ENCODE results near the gene SLFN11.
"Not testable (repeated sequence)": the region's sequence is repeated elsewhere in the genome, so short reads cannot be mapped to it uniquely, and the experiment has no call there.

SLFN11 gene

GRCh38 chr17:35373534-35373983 is at the start of gene SLFN11:
SLFN11 (minus strand) TSS chr17:35373621; CDS start chr17:35363807, 9,814 bp downstream.
- peak; percentile 92 to 93 for DNase-seq (ENCODE audit: low read depth in 2 of 2)

- DNase-seq (ENCODE audit: low read depth in 2 of 2): not testable (repeated sequence)
Observed at GRCh38 chr17:35421069-35421468, 47.6 kb upstream of the SLFN11 start.

GRCh38 chr17:35416659-35417058 is 43.2 kb upstream of the SLFN11 start:
- DNase-seq (ENCODE audit: low read depth in 2 of 2): no peak

GRCh38 chr17:35414707-35415106 is 41.3 kb upstream of the SLFN11 start:
- DNase-seq (ENCODE audit: low read depth in 2 of 2): not testable (repeated sequence)

- DNase-seq (ENCODE audit: low read depth in 2 of 2): no peak
Observed at GRCh38 chr17:35414247-35414646, 40.8 kb upstream of the SLFN11 start.

- DNase-seq (ENCODE audit: low read depth in 2 of 2): no peak
Observed at GRCh38 chr17:35407531-35407930, 34.1 kb upstream of the SLFN11 start.

GRCh38 chr17:35406568-35406967 is 33.1 kb upstream of the SLFN11 start:
- DNase-seq (ENCODE audit: low read depth in 2 of 2): no peak

- no peak for DNase-seq (ENCODE audit: low read depth in 2 of 2)
Observed at GRCh38 chr17:35404360-35404759, 30.9 kb upstream of the SLFN11 start.

GRCh38 chr17:35393783-35394182 is 20.4 kb upstream of the SLFN11 start:
- not testable (repeated sequence) for DNase-seq (ENCODE audit: low read depth in 2 of 2)

- DNase-seq (ENCODE audit: low read depth in 2 of 2): no peak
Observed at GRCh38 chr17:35390663-35391062, 17.2 kb upstream of the SLFN11 start.

- DNase-seq (ENCODE audit: low read depth in 2 of 2): no peak
Observed at GRCh38 chr17:35390156-35390555, 16.7 kb upstream of the SLFN11 start.

GRCh38 chr17:35387496-35387895 is 14.1 kb upstream of the SLFN11 start:
- no peak for DNase-seq (ENCODE audit: low read depth in 2 of 2)

GRCh38 chr17:35377706-35378105 is 4.3 kb upstream of the SLFN11 start:
- DNase-seq (ENCODE audit: low read depth in 2 of 2): no peak

GRCh38 chr17:35377068-35377467 is 3.6 kb upstream of the SLFN11 start:
- no peak for DNase-seq (ENCODE audit: low read depth in 2 of 2)

GRCh38 chr17:35376245-35376644 is 2.8 kb upstream of the SLFN11 start:
- DNase-seq (ENCODE audit: low read depth in 2 of 2): peak in 1 of 2 experiments; percentile 17

- DNase-seq (ENCODE audit: low read depth in 2 of 2): no peak
Observed at GRCh38 chr17:35374766-35375344, 1.4 kb upstream of the SLFN11 start.

- no peak for DNase-seq (ENCODE audit: low read depth in 2 of 2)
Observed at GRCh38 chr17:35373984-35374765, 754 bp upstream of the SLFN11 start.

GRCh38 chr17:35372846-35373533 is 431 bp downstream of the SLFN11 start:
- DNase-seq (ENCODE audit: low read depth in 2 of 2): no peak

- DNase-seq (ENCODE audit: low read depth in 2 of 2): no peak
Observed at GRCh38 chr17:35371934-35372333, 1.5 kb downstream of the SLFN11 start.

- DNase-seq (ENCODE audit: low read depth in 2 of 2): no peak
Observed at GRCh38 chr17:35368081-35368830, 5.2 kb downstream of the SLFN11 start.

GRCh38 chr17:35361027-35361426 is 12.4 kb downstream of the SLFN11 start:
- DNase-seq (ENCODE audit: low read depth in 2 of 2): no peak

GRCh38 chr17:35359398-35359797 is 14.0 kb downstream of the SLFN11 start:
- no peak for DNase-seq (ENCODE audit: low read depth in 2 of 2)

Measured in fibroblast of skin of left biceps (primary cell).